GM18867 (cell line): ENCODE data around the gene TENT4A.

Experiments used
- ATAC-seq: cut with Tn5 transposase; IDR thresholded peaks from one replicate; pipeline ENCODE4 v1.9.1; 2021; ENCODE audit warnings: mild to moderate bottlenecking, moderate library complexity; ENCODE audit not compliant: unreplicated experiment

The TENT4A gene

GRCh38 chr5:6717247-6717646 is 4.0 kb downstream of the TENT4A start:
- ATAC-seq = no peak

DNA sequence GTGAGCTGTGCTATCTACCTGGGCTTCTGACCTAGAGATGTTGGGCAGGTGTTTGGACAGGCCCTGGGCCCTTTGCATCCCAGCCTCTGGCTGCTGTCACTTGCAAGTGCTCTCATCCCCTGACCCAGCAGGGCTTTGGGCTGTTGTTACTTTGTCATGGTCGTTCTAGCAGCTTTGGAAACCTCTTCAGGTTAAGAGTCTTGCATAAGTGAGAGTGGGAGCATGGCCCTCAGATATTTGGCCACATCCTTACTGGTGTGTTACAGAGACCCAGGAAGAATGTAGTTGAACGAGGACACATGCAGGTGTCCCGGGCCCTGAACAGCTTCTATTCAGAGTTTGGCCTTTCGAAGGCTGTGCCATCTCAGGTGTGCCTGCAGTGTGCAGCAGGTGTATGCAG is 4.5 kb downstream of the TENT4A start:
- no peak for ATAC-seq

DNA sequence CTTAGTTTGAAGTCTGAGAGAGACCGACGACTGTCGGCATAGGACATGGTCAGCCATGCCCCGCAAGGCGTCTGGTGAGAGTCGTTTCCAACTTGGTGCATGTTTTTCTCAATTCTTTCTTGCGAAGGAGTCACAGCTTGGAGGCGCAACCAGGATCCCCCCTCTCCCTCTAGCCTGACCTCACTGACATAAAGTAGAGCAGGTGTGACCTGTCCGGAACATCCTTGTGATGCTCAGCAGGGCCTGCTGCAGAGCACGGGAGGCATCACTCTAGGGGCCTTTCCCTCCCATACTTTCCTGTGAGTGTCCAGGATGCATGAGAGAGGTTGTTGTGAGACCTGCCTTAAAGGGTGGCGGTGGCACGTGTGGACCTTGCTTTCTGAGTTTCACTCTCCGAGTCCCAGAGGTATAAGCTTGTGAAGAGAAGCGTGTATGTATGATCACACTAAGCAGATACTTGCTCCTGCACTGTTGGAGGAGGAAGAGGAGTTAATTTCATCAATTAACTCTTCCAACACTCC is 5.0 kb downstream of the TENT4A start:
- no peak for ATAC-seq

- ATAC-seq = no peak
These were observed 5.5 kb downstream of the TENT4A start for GRCh38 chr5:6718718-6719117.

GRCh38 chr5:6719417-6719816 is 6.2 kb downstream of the TENT4A start:
- no peak for ATAC-seq

GRCh38 chr5:6719896-6720560 is 6.8 kb downstream of the TENT4A start:
- no peak for ATAC-seq

DNA sequence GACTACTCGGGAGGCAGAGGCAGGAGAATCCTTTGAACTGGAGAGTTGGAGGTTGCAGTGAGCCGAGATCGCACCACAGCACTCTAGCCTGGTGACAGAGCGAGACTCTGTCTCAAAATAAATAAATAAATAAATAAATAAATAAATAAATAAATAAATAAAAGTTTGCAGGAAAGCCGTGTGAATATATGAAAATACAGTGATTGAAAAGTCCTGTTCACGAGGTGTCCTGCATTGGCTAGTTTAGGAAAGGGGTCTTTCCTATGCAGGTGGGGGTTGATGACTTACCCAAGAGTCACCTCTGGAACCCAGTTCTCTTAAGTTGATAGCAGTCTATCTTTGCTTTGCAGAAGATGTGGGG is 7.3 kb downstream of the TENT4A start:
- no peak for ATAC-seq

DNA sequence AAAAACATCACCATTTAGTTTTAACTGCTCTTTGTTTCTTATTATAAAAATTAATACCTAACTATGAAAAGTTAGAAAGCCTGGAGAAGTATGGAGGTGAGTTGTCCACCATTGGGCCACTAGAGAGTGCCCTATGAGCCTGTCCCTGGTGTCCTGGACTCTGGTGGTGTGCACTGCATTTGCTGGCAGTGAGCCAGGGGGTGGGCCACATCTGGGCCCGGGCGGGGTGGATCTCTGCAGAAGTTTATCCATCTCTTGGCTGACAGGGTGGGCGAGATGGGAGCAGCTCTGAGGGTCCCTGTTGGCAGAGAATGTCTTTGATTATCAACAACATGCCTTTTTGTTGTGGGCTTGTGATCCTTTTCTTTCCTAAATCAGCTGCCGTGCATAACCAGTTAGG is 8.2 kb downstream of the TENT4A start:
- ATAC-seq = no peak

GRCh38 chr5:6722015-6722414 is 8.8 kb downstream of the TENT4A start:
- ATAC-seq = peak; percentile 51

GRCh38 chr5:6723122-6723815 is 10.0 kb downstream of the TENT4A start:
- ATAC-seq = no peak

DNA sequence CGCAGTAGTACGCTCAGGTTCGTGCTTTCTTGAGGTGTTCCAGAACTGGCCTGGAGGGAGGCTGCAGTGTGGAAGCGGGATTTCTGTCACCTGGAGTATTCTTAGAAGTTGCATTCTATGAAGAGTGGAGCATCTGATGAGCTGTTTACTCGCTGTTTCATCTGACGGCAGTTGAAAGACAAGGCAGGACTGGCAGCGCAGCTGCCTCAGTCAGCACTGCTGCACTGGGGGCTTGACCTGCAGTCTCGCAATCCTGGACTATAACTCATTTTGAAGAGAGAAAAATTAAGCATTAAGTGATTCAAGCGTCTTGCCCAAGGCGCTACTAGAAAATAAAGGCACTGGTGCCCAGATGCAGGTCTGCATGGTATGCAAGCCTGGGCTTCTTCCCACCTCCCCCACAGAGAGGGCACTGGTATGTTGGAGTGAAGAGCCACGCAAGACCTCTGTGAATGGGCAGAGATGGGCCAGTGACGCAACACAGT is 10.6 kb downstream of the TENT4A start:
- ATAC-seq = no peak

- ATAC-seq = no peak
These were observed 11.2 kb downstream of the TENT4A start for GRCh38 chr5:6724321-6724929.

- ATAC-seq = no peak
These were observed 12.2 kb downstream of the TENT4A start for GRCh38 chr5:6725421-6725820.

GRCh38 chr5:6726006-6726405 is 12.8 kb downstream of the TENT4A start:
- ATAC-seq = no peak

DNA sequence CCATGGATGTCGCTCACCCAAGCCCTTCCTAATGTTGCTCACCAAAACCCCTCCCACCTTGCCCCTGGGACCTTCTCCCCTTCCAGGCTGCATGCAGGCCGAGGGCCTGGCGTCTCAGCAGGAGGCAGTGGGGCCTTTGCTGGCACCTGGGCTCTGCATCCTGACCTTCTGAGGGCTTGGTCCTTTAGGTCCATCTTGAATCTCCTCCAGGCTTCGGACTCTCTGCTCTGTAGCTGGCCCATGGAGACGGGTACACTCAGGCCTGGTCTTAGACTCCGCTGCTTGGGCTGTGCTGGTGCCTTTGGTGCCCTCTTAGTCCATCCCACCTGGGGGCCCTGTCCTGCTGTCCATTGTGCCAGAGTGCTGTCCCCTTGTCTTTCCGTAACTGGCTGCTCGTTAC is 14.0 kb downstream of the TENT4A start:
- no peak for ATAC-seq

- peak; percentile 93 for ATAC-seq
These were observed 15.0 kb downstream of the TENT4A start for GRCh38 chr5:6728011-6728794.

DNA sequence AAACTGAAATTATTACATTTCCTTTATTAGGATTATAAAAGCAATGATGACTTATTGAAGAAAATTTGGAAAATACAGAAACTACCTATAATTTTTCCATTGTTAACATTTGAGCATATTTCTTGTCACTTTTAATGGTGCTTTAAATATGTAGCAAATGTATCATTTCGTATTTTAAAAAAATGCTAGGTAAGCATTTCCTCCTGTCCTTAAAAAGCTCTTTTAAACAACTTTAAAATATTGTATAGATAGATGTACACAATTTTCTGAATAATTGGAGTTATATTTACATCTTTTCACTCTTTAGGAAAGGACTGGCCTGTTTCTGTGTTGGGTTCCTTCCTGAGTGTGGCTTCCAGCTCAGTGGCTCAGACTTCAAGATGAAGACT is 15.6 kb downstream of the TENT4A start:
- no peak for ATAC-seq

DNA sequence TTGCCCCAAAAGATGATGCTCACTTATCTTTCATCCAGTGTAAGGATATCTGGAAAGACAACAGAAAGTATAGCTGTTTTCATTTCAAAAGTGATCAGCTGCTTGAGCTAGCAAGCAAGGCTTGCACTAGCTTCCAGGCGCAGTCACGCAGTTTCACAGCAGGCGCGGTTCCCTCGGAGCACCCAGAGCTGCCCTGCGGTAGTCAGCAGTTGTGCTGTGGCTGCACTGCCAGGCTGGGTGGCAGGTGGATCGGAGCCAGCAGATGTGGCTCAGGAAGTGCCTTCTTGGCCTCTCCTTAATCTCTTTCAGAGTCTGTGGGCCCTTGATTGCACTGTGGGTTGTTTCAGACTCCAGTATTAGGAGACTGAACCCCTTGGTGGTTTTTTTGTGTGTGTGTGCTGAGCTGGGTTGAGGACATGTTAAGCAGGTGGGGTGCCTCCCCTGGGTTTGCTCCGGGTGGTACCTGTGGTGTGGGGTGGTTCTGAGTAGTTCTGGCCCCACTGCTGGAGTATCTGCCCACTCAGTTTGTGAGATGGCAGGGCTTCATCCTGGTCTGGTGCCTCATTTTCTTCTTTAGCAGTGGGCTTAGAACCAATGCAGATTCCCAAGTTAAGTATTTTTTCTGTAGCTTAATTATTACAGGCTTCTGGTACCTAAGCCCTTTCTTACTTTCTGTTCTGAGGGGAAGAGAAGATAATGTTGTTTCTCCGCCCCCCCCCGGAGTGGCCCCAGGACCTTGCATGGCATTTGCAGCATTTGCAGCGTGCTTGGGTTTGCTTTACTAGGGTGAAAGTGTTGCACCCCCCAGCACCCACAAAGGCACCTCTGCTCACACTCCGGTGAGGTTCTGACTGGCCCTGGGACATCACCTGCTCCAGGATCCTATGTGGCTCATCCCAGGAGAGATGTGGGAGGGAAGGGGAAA is 16.4 kb downstream of the TENT4A start:
- ATAC-seq = no peak

DNA sequence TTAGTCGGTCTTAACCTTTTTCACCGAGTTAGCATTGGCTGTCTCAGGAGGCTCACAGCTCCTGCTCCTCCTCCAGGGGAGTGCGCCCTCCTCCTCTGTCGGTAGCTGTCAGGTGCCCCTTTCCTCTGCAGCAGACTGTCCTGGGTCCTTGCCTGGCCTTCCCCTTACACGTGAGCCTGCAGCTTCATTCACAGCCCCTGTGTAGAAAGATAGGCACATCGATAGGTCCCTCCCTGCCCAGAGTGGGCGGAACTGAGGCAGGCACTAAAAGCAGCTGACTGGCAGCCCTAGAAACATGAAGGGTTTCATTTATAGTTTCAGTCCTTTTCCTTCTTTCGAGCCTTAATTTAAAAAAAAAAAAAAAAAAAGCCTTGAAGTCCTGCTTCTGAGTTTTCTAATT is 17.2 kb downstream of the TENT4A start:
- peak; percentile 29 for ATAC-seq

DNA sequence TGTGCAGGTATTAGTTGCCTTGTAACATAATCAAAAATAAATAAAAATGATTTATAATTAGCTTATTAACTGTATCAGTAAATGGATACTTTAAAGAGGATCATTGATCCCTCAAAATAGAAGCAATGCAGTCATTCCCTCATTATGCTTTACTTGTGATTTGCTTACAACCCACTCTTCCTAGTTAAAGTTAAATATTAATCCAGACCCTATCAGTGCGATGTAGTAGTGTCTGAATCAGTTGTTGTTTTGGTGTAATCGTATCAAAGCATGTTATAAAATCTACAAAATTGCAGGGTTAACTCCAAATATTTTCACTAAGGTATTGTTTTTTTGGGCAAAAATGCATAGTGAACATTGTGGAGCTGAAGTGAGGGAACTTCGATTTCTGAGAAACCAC is 17.6 kb downstream of the TENT4A start:
- ATAC-seq = no peak
